Measurements from ENCODE around the gene SCARB1. TPM values are rescaled to one million over a fixed set of nuclear protein-coding genes. Genes with fewer than 3 reads are reported as not detected.

SCARB1 gene
- total and polyA plus RNA-seq, 2 of the 13 experiments (the other 11 are each of a cell fraction or from before 2014, with no cell fraction given): 63.4 to 160 TPM

DNA sequence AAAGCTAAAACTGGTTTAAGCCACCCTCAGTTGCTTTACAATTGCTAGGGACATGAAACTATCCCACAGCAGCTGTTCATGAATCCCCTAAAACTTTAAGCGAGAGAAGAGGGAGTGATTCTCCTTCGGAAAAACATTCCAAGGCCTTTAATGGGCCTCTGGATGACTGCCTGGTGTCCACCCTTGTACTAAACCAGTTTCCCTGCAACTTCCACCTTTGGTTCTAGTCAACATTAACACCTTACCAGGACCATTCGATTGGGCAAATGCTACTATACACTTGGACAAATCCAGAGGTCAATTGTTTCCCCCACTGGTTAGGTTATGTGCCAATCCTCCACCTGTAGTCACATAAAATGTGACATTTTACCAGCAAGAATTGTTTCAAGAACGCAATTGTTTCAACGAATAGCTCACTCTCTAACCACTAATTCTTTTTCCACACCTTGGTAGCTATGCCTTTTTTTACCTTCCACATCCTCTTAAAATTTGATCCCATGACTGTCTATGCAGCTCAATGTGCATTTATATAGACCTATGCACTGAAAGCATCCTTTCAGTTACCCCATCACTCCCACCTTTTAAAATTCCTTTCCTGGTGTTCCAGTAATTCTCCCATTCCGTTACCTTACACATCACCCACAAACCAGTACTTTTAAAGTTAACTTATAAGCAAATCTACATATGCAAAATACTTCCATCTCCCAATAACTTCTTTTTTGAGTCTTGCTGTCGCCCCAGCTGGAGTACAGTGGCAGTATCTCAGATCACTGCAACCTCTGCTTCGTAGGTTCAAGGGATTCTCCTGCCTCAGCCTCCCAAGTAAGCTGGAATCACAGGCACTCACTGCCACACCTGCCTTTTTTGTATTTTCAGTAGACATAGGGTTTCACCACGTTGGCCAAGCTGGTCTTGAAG, 47.2 kb upstream of the SCARB1 start (continued):
- TF ChIP-seq, protein P1, sequence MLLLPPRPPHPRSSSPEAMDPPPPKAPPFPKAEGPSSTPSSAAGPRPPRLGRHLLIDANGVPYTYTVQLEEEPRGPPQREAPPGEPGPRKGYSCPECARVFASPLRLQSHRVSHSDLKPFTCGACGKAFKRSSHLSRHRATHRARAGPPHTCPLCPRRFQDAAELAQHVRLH (CRISPR knock-in tag; IDR thresholded peaks at IDR 0.05; ENCODE audit: borderline replicate concordance, low read depth): no peak
- TF ChIP-seq, protein P2, sequence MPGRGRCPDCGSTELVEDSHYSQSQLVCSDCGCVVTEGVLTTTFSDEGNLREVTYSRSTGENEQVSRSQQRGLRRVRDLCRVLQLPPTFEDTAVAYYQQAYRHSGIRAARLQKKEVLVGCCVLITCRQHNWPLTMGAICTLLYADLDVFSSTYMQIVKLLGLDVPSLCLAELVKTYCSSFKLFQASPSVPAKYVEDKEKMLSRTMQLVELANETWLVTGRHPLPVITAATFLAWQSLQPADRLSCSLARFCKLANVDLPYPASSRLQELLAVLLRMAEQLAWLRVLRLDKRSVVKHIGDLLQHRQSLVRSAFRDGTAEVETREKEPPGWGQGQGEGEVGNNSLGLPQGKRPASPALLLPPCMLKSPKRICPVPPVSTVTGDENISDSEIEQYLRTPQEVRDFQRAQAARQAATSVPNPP (CRISPR knock-in tag; IDR thresholded peaks at IDR 0.05): 0 out of 2 replicates have a peak, but pooled peaks have one; percentile 28
- TF ChIP-seq HOXA3 (CRISPR knock-in tag; IDR thresholded peaks at IDR 0.05) (no peak), SIN3A (IDR thresholded peaks at IDR 0.05; ENCODE audit: borderline replicate concordance, low read depth, low read length) (no peak), XRCC5 (optimal IDR thresholded peaks at IDR 0.05; ENCODE audit: low read length) (no peak), SALL2 (CRISPR knock-in tag; IDR thresholded peaks at IDR 0.05) (no peak), ZSCAN31 (CRISPR knock-in tag; IDR thresholded peaks at IDR 0.05; ENCODE audit: low read depth) (no peak), ZNF792 (CRISPR knock-in tag; IDR thresholded peaks at IDR 0.05) (no peak), FOXA3 (CRISPR knock-in tag; IDR thresholded peaks at IDR 0.05) (no peak), ZNF83 (CRISPR knock-in tag; IDR thresholded peaks at IDR 0.05; ENCODE audit: borderline replicate concordance) (no peak), ZFAT (CRISPR knock-in tag; conservative IDR thresholded peaks at IDR 0.05) (no peak), ZBTB8A (CRISPR knock-in tag; IDR thresholded peaks at IDR 0.05; ENCODE audit: borderline replicate concordance, low read depth) (no peak), SATB2 (CRISPR knock-in tag; IDR thresholded peaks at IDR 0.05) (0 out of 2 replicates have a peak, but pooled peaks have one; percentile 6), SNRNP70 (IDR thresholded peaks at IDR 0.05; ENCODE audit: low read depth, low read length) (no peak), KLF9 (CRISPR knock-in tag; IDR thresholded peaks at IDR 0.05; ENCODE audit: low read depth) (no peak), ZFP37 (CRISPR knock-in tag; IDR thresholded peaks at IDR 0.05; ENCODE audit: borderline replicate concordance) (peak; percentile 36; the same call in 1 of the 2 replicates), POLR2G (IDR thresholded peaks at IDR 0.05; ENCODE audit: low read depth, low read length) (peak; percentile 75)
- TF ChIP-seq, protein P3, sequence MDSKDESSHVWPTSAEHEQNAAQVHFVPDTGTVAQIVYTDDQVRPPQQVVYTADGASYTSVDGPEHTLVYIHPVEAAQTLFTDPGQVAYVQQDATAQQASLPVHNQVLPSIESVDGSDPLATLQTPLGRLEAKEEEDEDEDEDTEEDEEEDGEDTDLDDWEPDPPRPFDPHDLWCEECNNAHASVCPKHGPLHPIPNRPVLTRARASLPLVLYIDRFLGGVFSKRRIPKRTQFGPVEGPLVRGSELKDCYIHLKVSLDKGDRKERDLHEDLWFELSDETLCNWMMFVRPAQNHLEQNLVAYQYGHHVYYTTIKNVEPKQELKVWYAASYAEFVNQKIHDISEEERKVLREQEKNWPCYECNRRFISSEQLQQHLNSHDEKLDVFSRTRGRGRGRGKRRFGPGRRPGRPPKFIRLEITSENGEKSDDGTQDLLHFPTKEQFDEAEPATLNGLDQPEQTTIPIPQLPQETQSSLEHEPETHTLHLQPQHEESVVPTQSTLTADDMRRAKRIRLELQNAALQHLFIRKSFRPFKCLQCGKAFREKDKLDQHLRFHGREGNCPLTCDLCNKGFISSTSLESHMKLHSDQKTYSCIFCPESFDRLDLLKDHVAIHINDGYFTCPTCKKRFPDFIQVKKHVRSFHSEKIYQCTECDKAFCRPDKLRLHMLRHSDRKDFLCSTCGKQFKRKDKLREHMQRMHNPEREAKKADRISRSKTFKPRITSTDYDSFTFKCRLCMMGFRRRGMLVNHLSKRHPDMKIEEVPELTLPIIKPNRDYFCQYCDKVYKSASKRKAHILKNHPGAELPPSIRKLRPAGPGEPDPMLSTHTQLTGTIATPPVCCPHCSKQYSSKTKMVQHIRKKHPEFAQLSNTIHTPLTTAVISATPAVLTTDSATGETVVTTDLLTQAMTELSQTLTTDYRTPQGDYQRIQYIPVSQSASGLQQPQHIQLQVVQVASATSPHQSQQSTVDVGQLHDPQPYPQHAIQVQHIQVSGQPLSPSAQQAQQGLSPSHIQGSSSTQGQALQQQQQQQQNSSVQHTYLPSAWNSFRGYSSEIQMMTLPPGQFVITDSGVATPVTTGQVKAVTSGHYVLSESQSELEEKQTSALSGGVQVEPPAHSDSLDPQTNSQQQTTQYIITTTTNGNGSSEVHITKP (CRISPR knock-in tag; IDR thresholded peaks at IDR 0.05; ENCODE audit: low read depth): no peak
- TF ChIP-seq, protein P4, sequence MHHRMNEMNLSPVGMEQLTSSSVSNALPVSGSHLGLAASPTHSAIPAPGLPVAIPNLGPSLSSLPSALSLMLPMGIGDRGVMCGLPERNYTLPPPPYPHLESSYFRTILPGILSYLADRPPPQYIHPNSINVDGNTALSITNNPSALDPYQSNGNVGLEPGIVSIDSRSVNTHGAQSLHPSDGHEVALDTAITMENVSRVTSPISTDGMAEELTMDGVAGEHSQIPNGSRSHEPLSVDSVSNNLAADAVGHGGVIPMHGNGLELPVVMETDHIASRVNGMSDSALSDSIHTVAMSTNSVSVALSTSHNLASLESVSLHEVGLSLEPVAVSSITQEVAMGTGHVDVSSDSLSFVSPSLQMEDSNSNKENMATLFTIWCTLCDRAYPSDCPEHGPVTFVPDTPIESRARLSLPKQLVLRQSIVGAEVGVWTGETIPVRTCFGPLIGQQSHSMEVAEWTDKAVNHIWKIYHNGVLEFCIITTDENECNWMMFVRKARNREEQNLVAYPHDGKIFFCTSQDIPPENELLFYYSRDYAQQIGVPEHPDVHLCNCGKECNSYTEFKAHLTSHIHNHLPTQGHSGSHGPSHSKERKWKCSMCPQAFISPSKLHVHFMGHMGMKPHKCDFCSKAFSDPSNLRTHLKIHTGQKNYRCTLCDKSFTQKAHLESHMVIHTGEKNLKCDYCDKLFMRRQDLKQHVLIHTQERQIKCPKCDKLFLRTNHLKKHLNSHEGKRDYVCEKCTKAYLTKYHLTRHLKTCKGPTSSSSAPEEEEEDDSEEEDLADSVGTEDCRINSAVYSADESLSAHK (CRISPR knock-in tag; IDR thresholded peaks at IDR 0.05; ENCODE audit: borderline replicate concordance): no peak
- TF ChIP-seq, protein P5, sequence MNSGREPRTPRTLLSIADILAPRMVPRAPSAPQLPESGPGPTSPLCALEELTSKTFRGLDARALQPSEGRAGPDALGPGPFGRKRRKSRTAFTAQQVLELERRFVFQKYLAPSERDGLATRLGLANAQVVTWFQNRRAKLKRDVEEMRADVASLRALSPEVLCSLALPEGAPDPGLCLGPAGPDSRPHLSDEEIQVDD (CRISPR knock-in tag; IDR thresholded peaks at IDR 0.05; ENCODE audit: borderline replicate concordance): no peak
